SK-N-DZ (cell line): Measurements from ENCODE around the gene KRTAP12-3. TPM values are rescaled to one million over a fixed set of nuclear protein-coding genes. Genes with fewer than 3 reads are reported as not detected.
"Not testable (repeated sequence)": the region's sequence is repeated elsewhere in the genome, so short reads cannot be mapped to it uniquely, and the experiment has no call there.

Source experiments
- DNase-seq: peaks from one replicate; pipeline ENCODE4 v3.0.0-alpha.2; 2015; ENCODE audit warnings: low spot score
- polyA plus RNA-seq, 2 experiments: library from polyadenylated mRNA; depleted of rRNA; stranded (reverse); fragments of >200 nt; gene quantifications; 2 replicates each; pipeline ENCODE4 v1.2.3, GENCODE V29; 2014

KRTAP12-3 gene
- polyA plus RNA-seq (2014; cell fraction: cytosol; rRNA removed), result not detected in 2 replicates
- not detected in 2 replicates for polyA plus RNA-seq (2014; cell fraction: nucleus; rRNA removed)

GRCh38 chr21:44657635-44658540 lies at the start of gene KRTAP12-3:
Gene KRTAP12-3 (plus strand): TSS chr21:44657932. CDS start chr21:44657980, 48 bp downstream.
- no peak for DNase-seq

GRCh38 chr21:44609193-44609592 lies 48.5 kb upstream of the KRTAP12-3 start:
- no peak for DNase-seq

GRCh38 chr21:44610157-44610843 lies 47.4 kb upstream of the KRTAP12-3 start:
- DNase-seq, result not testable (repeated sequence)

GRCh38 chr21:44611551-44611950 lies 46.2 kb upstream of the KRTAP12-3 start:
- no peak for DNase-seq

GRCh38 chr21:44612029-44612486 lies 45.7 kb upstream of the KRTAP12-3 start, which contains the start of gene KRTAP10-8:
Gene KRTAP10-8 (plus strand): TSS chr21:44612079. CDS start chr21:44612101, 22 bp downstream.
- no peak for DNase-seq

- no peak for DNase-seq
Measured at GRCh38 chr21:44612669-44613229, 45.0 kb upstream of the KRTAP12-3 start.

GRCh38 chr21:44613386-44614155 lies 44.2 kb upstream of the KRTAP12-3 start:
- no peak for DNase-seq

- no peak for DNase-seq
Measured at GRCh38 chr21:44614161-44614631, 43.5 kb upstream of the KRTAP12-3 start.

GRCh38 chr21:44614961-44615391 lies 42.8 kb upstream of the KRTAP12-3 start:
- no peak for DNase-seq

- DNase-seq, result no peak
Measured at GRCh38 chr21:44615466-44615865, 42.3 kb upstream of the KRTAP12-3 start.

- DNase-seq, result no peak
Measured at GRCh38 chr21:44615911-44616590, 41.7 kb upstream of the KRTAP12-3 start.

GRCh38 chr21:44616591-44616926 lies 41.2 kb upstream of the KRTAP12-3 start:
- DNase-seq, result no peak

GRCh38 chr21:44617071-44617501 lies 40.6 kb upstream of the KRTAP12-3 start:
- no peak for DNase-seq

- no peak for DNase-seq
Measured at GRCh38 chr21:44618504-44618903, 39.2 kb upstream of the KRTAP12-3 start.

GRCh38 chr21:44618909-44619308 lies 38.8 kb upstream of the KRTAP12-3 start:
- no peak for DNase-seq

GRCh38 chr21:44619886-44620285 lies 37.8 kb upstream of the KRTAP12-3 start:
- no peak for DNase-seq

- no peak for DNase-seq
Measured at GRCh38 chr21:44623575-44623974, 34.2 kb upstream of the KRTAP12-3 start.

GRCh38 chr21:44625756-44626155 lies 32.0 kb upstream of the KRTAP12-3 start:
- no peak for DNase-seq

- DNase-seq, result no peak
Measured at GRCh38 chr21:44626262-44626661, 31.5 kb upstream of the KRTAP12-3 start.

GRCh38 chr21:44626673-44627143 lies 31.0 kb upstream of the KRTAP12-3 start, which contains the start of gene KRTAP10-9:
Gene KRTAP10-9 (plus strand): TSS chr21:44627093. CDS start chr21:44627172, 79 bp downstream.
- no peak for DNase-seq
